Superior temporal gyrus (tissue), 1 donor: ENCODE measurements around the gene PRRG2.
A peak's percentile ranks its signal among the peaks of the same experiment; 100 is the strongest.

Experiments
- DNase-seq: peaks from one replicate; pipeline ENCODE4 v3.0.0-alpha.2; 2016; ENCODE audit errors: extremely low spot score

Gene PRRG2

GRCh38 chr19:49557641-49558325 lies 23.3 kb upstream of the PRRG2 start:
- DNase-seq, result no peak

- no peak for DNase-seq
Observed at GRCh38 chr19:49558591-49558990, 22.5 kb upstream of the PRRG2 start.

- DNase-seq, result no peak
Observed at GRCh38 chr19:49559443-49559842, 21.7 kb upstream of the PRRG2 start.

GRCh38 chr19:49559928-49560327 lies 21.2 kb upstream of the PRRG2 start:
- DNase-seq, result no peak

GRCh38 chr19:49560358-49560900 lies 20.7 kb upstream of the PRRG2 start:
- DNase-seq, result peak; percentile 83

- DNase-seq, result no peak
Observed at GRCh38 chr19:49564616-49565045, 16.5 kb upstream of the PRRG2 start.

- no peak for DNase-seq
Observed at GRCh38 chr19:49565261-49565660, 15.9 kb upstream of the PRRG2 start.

GRCh38 chr19:49566302-49566701 lies 14.8 kb upstream of the PRRG2 start:
- DNase-seq, result no peak

GRCh38 chr19:49567861-49568441 lies 13.2 kb upstream of the PRRG2 start:
- DNase-seq, result no peak

- peak; percentile 91 for DNase-seq
Observed at GRCh38 chr19:49570138-49570856, 10.8 kb upstream of the PRRG2 start.

GRCh38 chr19:49570997-49571676 lies 10.0 kb upstream of the PRRG2 start:
- DNase-seq, result no peak

- no peak for DNase-seq
Observed at GRCh38 chr19:49573009-49573408, 8.1 kb upstream of the PRRG2 start.

GRCh38 chr19:49573425-49573824 lies 7.7 kb upstream of the PRRG2 start:
- no peak for DNase-seq

- no peak for DNase-seq
Observed at GRCh38 chr19:49574206-49574755, 6.8 kb upstream of the PRRG2 start.

- DNase-seq, result no peak
Observed at GRCh38 chr19:49579193-49579592, 1.9 kb upstream of the PRRG2 start.

GRCh38 chr19:49579947-49580263 lies 1.2 kb upstream of the PRRG2 start:
- no peak for DNase-seq

- peak; percentile 98 for DNase-seq
Observed at GRCh38 chr19:49580264-49581006, 681 bp upstream of the PRRG2 start, which contains the start of gene NOSIP. Gene NOSIP (minus strand): TSS chr19:49580556. CDS start chr19:49560691, 19,865 bp downstream.

GRCh38 chr19:49583239-49583638 lies 2.1 kb downstream of the PRRG2 start:
- no peak for DNase-seq

GRCh38 chr19:49585023-49585422 lies 3.9 kb downstream of the PRRG2 start:
- DNase-seq, result no peak

GRCh38 chr19:49587227-49587626 lies 6.1 kb downstream of the PRRG2 start:
- no peak for DNase-seq
